Fibroblast of the aortic adventitia (primary cell): Measurements from ENCODE around the gene ADCY9. TPM values are rescaled to one million over a fixed set of nuclear protein-coding genes. Genes with fewer than 3 reads are reported as not detected.

Experiments used
- DNase-seq: peaks from one replicate; pipeline ENCODE4 v3.0.0-alpha.2; 2010; ENCODE audit warnings: low read depth
- H3K4me3 ChIP-seq: 2 replicates; pipeline ENCODE4 v1.5.1; 2011; ENCODE audit warnings: low read depth, mild to moderate bottlenecking, control low read depth, low read length, moderate library complexity
- CTCF ChIP-seq: IDR thresholded peaks from 2 replicates; pipeline ENCODE4 v1.5.1; 2011; ENCODE audit warnings: mild to moderate bottlenecking, low read length, control low read depth, inconsistent platforms; ENCODE audit not compliant: insufficient read depth
- total RNA-seq: library from RNA; depleted of rRNA; stranded (reverse); fragments of >200 nt; gene quantifications from 2 replicates; pipeline ENCODE4 v1.2.3, GENCODE V29; 2012; ENCODE audit warnings: low replicate concordance

Gene ADCY9
- total RNA-seq, 1 donor, result 23.6 TPM

GRCh38 chr16:4070936-4071335, 45.3 kb downstream of the ADCY9 start:
- no peak for TF ChIP-seq CTCF
- DNase-seq, result no peak
- H3K4me3 ChIP-seq, result no peak overlapping the region

GRCh38 chr16:4067262-4068001, 48.8 kb downstream of the ADCY9 start:
- peak; percentile 68 for DNase-seq
- TF ChIP-seq CTCF, result no peak
- no peak overlapping the region for H3K4me3 ChIP-seq

GRCh38 chr16:4064950-4065352, 51.3 kb downstream of the ADCY9 start:
- DNase-seq, result no peak
- H3K4me3 ChIP-seq, result no peak overlapping the region
- no peak for TF ChIP-seq CTCF

GRCh38 chr16:4062212-4062802, 53.9 kb downstream of the ADCY9 start:
- no peak overlapping the region for H3K4me3 ChIP-seq
- no peak for DNase-seq
- TF ChIP-seq CTCF, result no peak

GRCh38 chr16:4060823-4061222, 55.4 kb downstream of the ADCY9 start:
- no peak for TF ChIP-seq CTCF
- no peak for DNase-seq
- H3K4me3 ChIP-seq, result no peak overlapping the region

GRCh38 chr16:4060009-4060408, 56.2 kb downstream of the ADCY9 start:
- H3K4me3 ChIP-seq, result no peak overlapping the region
- no peak for DNase-seq
- no peak for TF ChIP-seq CTCF
